Colonic mucosa (tissue), 4 donors: ENCODE results near the gene UPF3A. TPM values are rescaled to one million over a fixed set of nuclear protein-coding genes. Genes with fewer than 3 reads are reported as not detected.

Source experiments
- DNase-seq: peaks from one replicate; pipeline ENCODE4 v3.0.0-alpha.2; 2020
- H3K27ac ChIP-seq: fragments of 200-600 bp; one replicate; pipeline ENCODE4 v1.8.0; 2021
- H3K27me3 ChIP-seq: fragments of 200-600 bp; one replicate; pipeline ENCODE4 v1.8.0; 2021
- H3K36me3 ChIP-seq: fragments of 200-600 bp; one replicate; pipeline ENCODE4 v1.8.0; 2021
- H3K4me1 ChIP-seq: fragments of 200-600 bp; one replicate; pipeline ENCODE4 v1.8.0; 2021; ENCODE audit warnings: mild to moderate bottlenecking
- H3K4me3 ChIP-seq: fragments of 200-600 bp; one replicate; pipeline ENCODE4 v1.8.0; 2021
- H3K9ac ChIP-seq, 2 donors: one replicate each; pipeline ENCODE4 v1.7.0; 2013; ENCODE audit warnings: control low read depth in 2 of 2, low read depth in 2 of 2, low read length in 2 of 2
- H3K9me3 ChIP-seq: fragments of 200-600 bp; one replicate; pipeline ENCODE4 v1.8.0; 2021
- intact Hi-C: fragments of 100-400 bp; cut with DNase I; formaldehyde crosslinking; loops from one replicate; pipeline ENCODE4 v1.14.1; 2022
- total RNA-seq, 2 donors: library from RNA; stranded (reverse); fragmentation: NEBNext Ultra II Directional in 1 of 2; extraction: Animal tissue kit (Norgen Biotek cat#: 25700) in 1 of 2; gene quantifications; one replicate each; pipeline ENCODE4 v1.2.1, GENCODE V29; 2021
- TF ChIP-seq, protein P1 (sequence below): fragments of 200-600 bp; IDR thresholded peaks from one replicate; pipeline ENCODE4 v1.8.0; 2022; ENCODE audit warnings: antibody characterized with exemption, mild to moderate bottlenecking
- donor health status: healthy.
- donor health status: DM: no; HTN: no; CAD: no.
- donor health status: DM: no; HTN: no; CAD: no.

The UPF3A gene
- total RNA-seq, 2 donors from 2014 or later = 22.1 to 29.7 TPM

DNA sequence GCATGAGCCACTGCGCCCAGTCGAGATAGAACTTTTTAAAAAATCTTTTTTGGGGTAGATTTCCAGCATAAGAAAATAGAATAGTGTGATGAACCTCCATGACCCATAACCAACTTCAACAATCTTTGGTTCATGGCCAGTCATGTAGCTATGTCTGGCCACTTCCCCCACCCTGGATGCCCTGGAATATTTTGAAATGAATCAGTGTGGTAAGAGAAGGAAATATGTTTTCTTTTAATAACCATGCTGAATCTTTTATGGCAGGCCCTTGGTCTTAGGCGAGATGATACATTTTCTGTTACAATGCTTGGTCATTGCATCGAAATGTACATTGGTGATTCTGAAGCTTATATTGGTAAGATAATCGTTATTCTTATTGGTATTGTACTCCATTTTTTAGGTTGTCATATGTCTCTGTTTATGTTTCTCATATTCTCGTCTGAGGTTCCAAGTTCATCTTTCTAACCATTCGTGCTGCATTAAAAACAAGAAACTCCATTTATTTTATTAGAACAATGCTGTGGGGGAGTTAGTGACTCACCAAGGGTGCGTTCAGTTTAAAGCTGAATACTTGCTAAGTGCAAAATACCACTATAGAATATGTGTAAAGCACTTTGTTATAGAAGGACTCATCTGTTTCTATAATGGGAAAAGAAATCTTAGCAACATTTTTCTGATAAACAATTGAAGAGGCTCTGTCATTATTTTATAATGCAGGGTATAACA, 16.4 kb upstream of the UPF3A start:
- no peaks in the 10 kb centered on the region for H3K27me3 ChIP-seq
- peaks cover 19% of the 10 kb centered on the region for H3K36me3 ChIP-seq
- intact Hi-C loops = no loop called here
- H3K4me1 ChIP-seq = no peaks in the 10 kb centered on the region
- H3K9me3 ChIP-seq = no peaks in the 10 kb centered on the region
- DNase-seq = no peak
- H3K9ac ChIP-seq = no peak overlapping the region
- H3K27ac ChIP-seq = no peak overlapping the region
- TF ChIP-seq, protein P1, sequence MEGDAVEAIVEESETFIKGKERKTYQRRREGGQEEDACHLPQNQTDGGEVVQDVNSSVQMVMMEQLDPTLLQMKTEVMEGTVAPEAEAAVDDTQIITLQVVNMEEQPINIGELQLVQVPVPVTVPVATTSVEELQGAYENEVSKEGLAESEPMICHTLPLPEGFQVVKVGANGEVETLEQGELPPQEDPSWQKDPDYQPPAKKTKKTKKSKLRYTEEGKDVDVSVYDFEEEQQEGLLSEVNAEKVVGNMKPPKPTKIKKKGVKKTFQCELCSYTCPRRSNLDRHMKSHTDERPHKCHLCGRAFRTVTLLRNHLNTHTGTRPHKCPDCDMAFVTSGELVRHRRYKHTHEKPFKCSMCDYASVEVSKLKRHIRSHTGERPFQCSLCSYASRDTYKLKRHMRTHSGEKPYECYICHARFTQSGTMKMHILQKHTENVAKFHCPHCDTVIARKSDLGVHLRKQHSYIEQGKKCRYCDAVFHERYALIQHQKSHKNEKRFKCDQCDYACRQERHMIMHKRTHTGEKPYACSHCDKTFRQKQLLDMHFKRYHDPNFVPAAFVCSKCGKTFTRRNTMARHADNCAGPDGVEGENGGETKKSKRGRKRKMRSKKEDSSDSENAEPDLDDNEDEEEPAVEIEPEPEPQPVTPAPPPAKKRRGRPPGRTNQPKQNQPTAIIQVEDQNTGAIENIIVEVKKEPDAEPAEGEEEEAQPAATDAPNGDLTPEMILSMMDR = no peak
- no peak overlapping the region for H3K4me3 ChIP-seq

DNA sequence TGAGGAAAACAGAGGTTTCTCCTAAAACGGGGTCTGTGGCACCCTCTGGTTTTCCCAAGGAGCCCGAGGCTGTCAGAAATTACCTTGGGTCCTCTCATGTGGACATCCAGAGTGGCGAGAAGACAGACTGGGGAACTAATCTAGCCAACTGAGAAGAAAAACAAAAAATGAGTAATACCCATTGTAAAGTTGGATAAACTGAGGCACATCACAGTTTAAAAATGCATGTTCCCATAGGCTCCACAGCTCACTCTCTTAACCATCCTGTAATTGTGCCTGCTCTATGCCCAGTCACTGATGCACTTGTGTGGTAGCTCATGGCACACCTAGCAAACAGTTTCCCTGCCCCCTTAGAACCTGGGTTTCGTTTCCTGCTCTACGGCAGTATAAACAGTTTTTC, 15.2 kb upstream of the UPF3A start:
- no peak overlapping the region for H3K27ac ChIP-seq
- TF ChIP-seq, protein P1 = no peak
- H3K4me1 ChIP-seq = no peaks in the 10 kb centered on the region
- H3K9me3 ChIP-seq = no peaks in the 10 kb centered on the region
- peaks cover 19% of the 10 kb centered on the region for H3K36me3 ChIP-seq
- no peak for DNase-seq
- H3K4me3 ChIP-seq = no peak overlapping the region
- H3K9ac ChIP-seq = no peak overlapping the region
- intact Hi-C loops = no loop called here
- no peaks in the 10 kb centered on the region for H3K27me3 ChIP-seq

DNA sequence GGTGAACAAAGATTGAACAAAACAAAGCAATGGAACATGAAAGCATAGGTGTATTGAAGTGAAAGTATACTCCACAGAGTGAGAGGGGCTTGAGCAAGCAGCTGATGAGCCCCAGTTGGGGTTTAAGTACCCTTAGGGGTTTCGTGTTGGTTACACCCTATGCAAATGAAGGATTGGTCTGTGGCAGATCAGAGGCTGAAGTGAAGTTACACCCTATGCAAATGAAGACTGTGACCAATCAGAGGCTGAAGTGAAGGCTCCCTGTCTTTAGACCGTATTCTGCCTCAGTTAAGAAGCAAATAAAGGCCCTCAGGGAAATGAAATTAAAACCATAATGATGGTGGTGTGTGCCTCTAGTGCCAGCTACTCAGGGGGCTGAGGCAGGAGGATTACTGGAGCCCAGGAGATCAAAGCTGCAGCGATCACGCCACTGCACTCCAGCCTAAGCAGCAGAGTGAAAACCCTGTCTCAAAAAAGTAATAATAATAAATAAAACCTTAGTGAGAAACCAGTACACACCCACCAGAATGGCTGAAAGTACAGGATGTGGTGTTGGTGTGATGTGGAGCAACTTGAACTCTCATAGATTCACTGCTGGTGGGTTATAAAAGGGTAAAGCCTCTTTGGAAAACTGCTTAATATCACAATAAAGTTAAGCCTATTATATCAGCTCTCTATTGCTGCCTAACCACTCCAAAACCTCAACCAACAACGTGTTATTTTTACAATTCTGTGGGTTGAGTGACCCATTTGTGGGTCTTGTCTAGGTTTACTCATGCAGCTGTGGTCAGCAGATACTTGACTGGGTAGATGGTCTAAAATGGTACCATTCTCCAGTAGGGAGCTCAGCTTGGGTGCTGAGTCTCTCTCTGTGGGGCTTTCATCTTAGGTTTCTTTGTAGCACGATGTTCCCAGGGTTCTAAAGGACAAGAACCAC, 12.8 kb upstream of the UPF3A start:
- Histone ChIP-seq H3K36me3 (peaks cover 27% of the 10 kb centered on the region), H3K27me3 (no peaks in the 10 kb centered on the region), H3K27ac (no peak overlapping the region), H3K4me1 (no peaks in the 10 kb centered on the region), H3K9me3 (no peaks in the 10 kb centered on the region), H3K9ac (no peak overlapping the region), H3K4me3 (no peak overlapping the region)
- no peak for DNase-seq
- TF ChIP-seq, protein P1 = no peak
- intact Hi-C loops = no loop called here

- Histone ChIP-seq H3K36me3 (peaks cover 27% of the 10 kb centered on the region), H3K9me3 (no peaks in the 10 kb centered on the region), H3K9ac (no peak overlapping the region), H3K4me1 (no peaks in the 10 kb centered on the region), H3K27me3 (no peaks in the 10 kb centered on the region), H3K27ac (no peak overlapping the region), H3K4me3 (no peak overlapping the region)
- TF ChIP-seq, protein P1 = no peak
- intact Hi-C loops = no loop called here
- DNase-seq = no peak
These were observed 12.1 kb upstream of the UPF3A start for GRCh38 chr13:114269281-114269770.

DNA sequence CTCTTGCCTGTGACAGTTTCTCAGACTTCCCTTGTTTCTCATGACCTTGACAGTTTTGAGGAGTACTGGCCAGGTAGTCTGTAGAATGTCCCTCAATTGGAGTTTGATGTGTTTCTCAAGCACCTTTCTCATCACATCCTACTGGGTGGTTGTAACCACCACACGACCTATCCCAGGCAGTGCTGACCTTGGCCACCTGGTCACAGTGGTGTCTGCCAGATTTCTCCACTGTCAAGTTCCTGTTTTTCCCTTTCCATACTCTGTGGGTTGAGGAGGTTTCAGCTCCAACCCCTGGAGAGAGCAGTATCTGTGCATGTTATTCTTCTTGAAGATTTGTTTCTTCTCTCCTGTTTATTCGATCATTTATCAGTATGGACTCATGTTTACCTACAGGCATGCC, 8.4 kb upstream of the UPF3A start:
- no peaks in the 10 kb centered on the region for H3K9me3 ChIP-seq
- H3K27ac ChIP-seq = no peak overlapping the region
- DNase-seq = no peak
- H3K4me3 ChIP-seq = no peak overlapping the region
- TF ChIP-seq, protein P1 = no peak
- H3K27me3 ChIP-seq = no peaks in the 10 kb centered on the region
- peaks cover 20% of the 10 kb centered on the region for H3K36me3 ChIP-seq
- H3K4me1 ChIP-seq = no peaks in the 10 kb centered on the region
- intact Hi-C loops = no loop called here
- no peak overlapping the region for H3K9ac ChIP-seq
